Astrocyte of the spinal cord (primary cell): ENCODE data around the gene COL9A1.

Experiments used
- DNase-seq: peaks from one replicate; pipeline ENCODE4 v3.0.0; 2011; ENCODE audit warnings: low read depth, low spot score
- H3K4me3 ChIP-seq: 2 replicates; pipeline ENCODE4 v1.5.1; 2011; ENCODE audit warnings: low read depth, mild to moderate bottlenecking, low read length, moderate library complexity
- in situ Hi-C: cut with HindIII; loops from 2 replicates; pipeline ENCODE4 v1.10.0; 2017; ENCODE audit warnings: low sequenced_read_pairs
- TF ChIP-seq, protein P1 (sequence below): IDR thresholded peaks from 2 replicates; pipeline ENCODE4 v1.5.1; 2012; ENCODE audit warnings: low read depth, mild to moderate bottlenecking, low read length, inconsistent platforms

The COL9A1 gene

DNA sequence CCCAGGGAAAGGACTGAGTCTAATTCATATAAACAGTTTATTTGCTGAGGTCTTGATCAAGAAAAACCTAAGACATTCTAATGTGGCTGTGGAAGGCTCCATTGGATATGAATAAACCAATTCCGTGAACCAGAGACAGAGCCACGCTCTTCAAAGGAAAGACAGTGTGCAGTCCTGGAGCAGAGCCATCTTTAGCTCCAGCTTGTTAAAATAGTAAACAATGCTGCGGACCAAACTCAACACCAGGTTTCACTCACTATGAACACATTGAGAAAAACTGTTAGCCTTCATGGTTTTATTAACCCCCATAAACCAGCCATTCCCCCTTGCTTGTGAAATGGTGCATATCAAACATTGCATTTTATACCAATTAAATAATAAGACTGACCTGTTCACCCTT is 61.9 kb downstream of the COL9A1 start:
- no peak for DNase-seq
- no peak overlapping the region for H3K4me3 ChIP-seq
- TF ChIP-seq, protein P1, sequence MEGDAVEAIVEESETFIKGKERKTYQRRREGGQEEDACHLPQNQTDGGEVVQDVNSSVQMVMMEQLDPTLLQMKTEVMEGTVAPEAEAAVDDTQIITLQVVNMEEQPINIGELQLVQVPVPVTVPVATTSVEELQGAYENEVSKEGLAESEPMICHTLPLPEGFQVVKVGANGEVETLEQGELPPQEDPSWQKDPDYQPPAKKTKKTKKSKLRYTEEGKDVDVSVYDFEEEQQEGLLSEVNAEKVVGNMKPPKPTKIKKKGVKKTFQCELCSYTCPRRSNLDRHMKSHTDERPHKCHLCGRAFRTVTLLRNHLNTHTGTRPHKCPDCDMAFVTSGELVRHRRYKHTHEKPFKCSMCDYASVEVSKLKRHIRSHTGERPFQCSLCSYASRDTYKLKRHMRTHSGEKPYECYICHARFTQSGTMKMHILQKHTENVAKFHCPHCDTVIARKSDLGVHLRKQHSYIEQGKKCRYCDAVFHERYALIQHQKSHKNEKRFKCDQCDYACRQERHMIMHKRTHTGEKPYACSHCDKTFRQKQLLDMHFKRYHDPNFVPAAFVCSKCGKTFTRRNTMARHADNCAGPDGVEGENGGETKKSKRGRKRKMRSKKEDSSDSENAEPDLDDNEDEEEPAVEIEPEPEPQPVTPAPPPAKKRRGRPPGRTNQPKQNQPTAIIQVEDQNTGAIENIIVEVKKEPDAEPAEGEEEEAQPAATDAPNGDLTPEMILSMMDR, result no peak
- in situ Hi-C loops, result no loop called here

GRCh38 chr6:70236343-70236742 is 66.5 kb downstream of the COL9A1 start:
- in situ Hi-C loops, result no loop called here
- no peak for DNase-seq
- TF ChIP-seq, protein P1, result no peak
- H3K4me3 ChIP-seq, result no peak overlapping the region

GRCh38 chr6:70234561-70235236 is 68.2 kb downstream of the COL9A1 start:
- TF ChIP-seq, protein P1, result no peak
- in situ Hi-C loops, result no loop called here
- no peak for DNase-seq
- H3K4me3 ChIP-seq, result no peak overlapping the region

GRCh38 chr6:70231311-70231710 is 71.6 kb downstream of the COL9A1 start:
- in situ Hi-C loops, result no loop called here
- H3K4me3 ChIP-seq, result no peak overlapping the region
- TF ChIP-seq, protein P1, result no peak
- no peak for DNase-seq

DNA sequence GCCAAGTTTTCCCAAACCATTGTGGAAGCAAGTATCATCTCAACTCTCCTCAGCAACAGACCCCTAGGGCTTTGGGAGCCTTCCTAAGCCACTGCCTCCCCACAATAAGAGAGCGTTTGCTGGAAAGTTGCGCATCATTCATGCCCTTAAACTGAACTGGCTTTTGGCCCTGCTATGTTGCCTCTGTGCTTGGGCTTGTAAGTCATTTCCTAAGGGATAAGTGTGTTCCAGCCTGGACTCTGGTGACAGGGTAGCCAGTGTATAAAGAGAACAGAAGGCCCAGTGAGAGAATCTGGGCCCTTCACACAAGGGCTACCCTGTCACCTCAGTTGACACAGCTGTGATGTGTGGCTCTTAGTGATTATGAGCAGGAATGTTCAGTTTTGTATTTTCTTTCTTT is 77.8 kb downstream of the COL9A1 start:
- in situ Hi-C loops, result no loop called here
- no peak overlapping the region for H3K4me3 ChIP-seq
- TF ChIP-seq, protein P1, result no peak
- no peak for DNase-seq

GRCh38 chr6:70222439-70222749 is 80.5 kb downstream of the COL9A1 start:
- in situ Hi-C loops, result no loop called here
- DNase-seq, result no peak
- no peak overlapping the region for H3K4me3 ChIP-seq
- TF ChIP-seq, protein P1, result no peak
